ENCODE data around the gene HOXB4. TPM values are rescaled to one million over a fixed set of nuclear protein-coding genes. Genes with fewer than 3 reads are reported as not detected.

HOXB4 gene
- total RNA-seq, 4 donors from 2014 or later = 3.5 to 8.3 (median 5.0) TPM

GRCh38 chr17:48547808-48548522 is 30.2 kb downstream of the HOXB4 start:
- DNase-seq (ENCODE audit: extremely low spot score) = no peak
- 25% methylated on average over 24 of the region's 24 CpGs for WGBS
- no peaks in the 10 kb centered on the region for H3K9me3 ChIP-seq
- peaks cover 4 to 26% (median 22%) of the 10 kb centered on the region in 4 donors for H3K36me3 ChIP-seq
- intact Hi-C loops (cut with DNase I) = no loop called here
- peak overlapping the region; percentile 91 to 97 (median 96) for H3K27ac ChIP-seq (replicated peaks in 1 of 4)
- H3K4me1 ChIP-seq = peaks cover 37 to 84% (median 84%) of the 10 kb centered on the region in 4 donors
- H3K4me3 ChIP-seq = peak overlapping the region; percentile 39 to 49 (median 42)
- TF ChIP-seq POLR2A (IDR thresholded peaks at IDR 0.05; ENCODE audit: low read depth) = no peak
- TF ChIP-seq POLR2AphosphoS5 (IDR thresholded peaks at IDR 0.05) = no peak
- TF ChIP-seq CTCF (IDR thresholded peaks at IDR 0.05) = no peak
- TF ChIP-seq EP300 (IDR thresholded peaks at IDR 0.05) = no peak
- no peaks in the 10 kb centered on the region for H3K27me3 ChIP-seq

- WGBS = 15% methylated on average over 10 of the region's 10 CpGs
- intact Hi-C loops (cut with DNase I) = no loop called here
- Histone ChIP-seq H3K27ac (replicated peaks in 1 of 4) (peak overlapping the region; percentile 91 to 97 (median 96)), H3K4me3 (peak overlapping the region; percentile 39 to 49 (median 42)), H3K36me3 (peaks cover 4 to 25% (median 21%) of the 10 kb centered on the region in 4 donors), H3K9me3 (no peaks in the 10 kb centered on the region), H3K27me3 (no peaks in the 10 kb centered on the region), H3K4me1 (peaks cover 37 to 76% (median 76%) of the 10 kb centered on the region in 4 donors)
- TF ChIP-seq POLR2AphosphoS5 (IDR thresholded peaks at IDR 0.05) = no peak
- no peak for TF ChIP-seq EP300 (IDR thresholded peaks at IDR 0.05)
- TF ChIP-seq POLR2A (IDR thresholded peaks at IDR 0.05; ENCODE audit: low read depth) = no peak
- no peak for TF ChIP-seq CTCF (IDR thresholded peaks at IDR 0.05)
- DNase-seq (ENCODE audit: extremely low spot score) = no peak
Observed at GRCh38 chr17:48546924-48547807, 31.0 kb downstream of the HOXB4 start.

GRCh38 chr17:48546137-48546923 is 31.8 kb downstream of the HOXB4 start:
- 20% methylated on average over 10 of the region's 10 CpGs for WGBS

More at GRCh38 chr17:48546137-48546923, 31.8 kb downstream of the HOXB4 start:
- no peaks in the 10 kb centered on the region for H3K9me3 ChIP-seq
- peaks cover 37 to 68% (median 67%) of the 10 kb centered on the region in 4 donors for H3K4me1 ChIP-seq
- TF ChIP-seq POLR2AphosphoS5 (IDR thresholded peaks at IDR 0.05) (peak; percentile 5 to 35), CTCF (IDR thresholded peaks at IDR 0.05) (no peak)
- intact Hi-C loops (cut with DNase I) = no loop called here
- DNase-seq (ENCODE audit: extremely low spot score) = no peak
- H3K36me3 ChIP-seq = peaks cover 4 to 17% (median 13%) of the 10 kb centered on the region in 4 donors
- H3K4me3 ChIP-seq = peak overlapping the region; percentile 39 to 49 (median 42)
- no peaks in the 10 kb centered on the region for H3K27me3 ChIP-seq
- H3K27ac ChIP-seq (replicated peaks in 1 of 4) = peak overlapping the region; percentile 91 to 97 (median 96)

Data from esophagus muscularis mucosa (tissue), 4 donors.